ENCODE results near the gene SPATS2.
"Not testable (repeated sequence)": the region's sequence is repeated elsewhere in the genome, so short reads cannot be mapped to it uniquely, and the experiment has no call there.

The SPATS2 gene

DNA sequence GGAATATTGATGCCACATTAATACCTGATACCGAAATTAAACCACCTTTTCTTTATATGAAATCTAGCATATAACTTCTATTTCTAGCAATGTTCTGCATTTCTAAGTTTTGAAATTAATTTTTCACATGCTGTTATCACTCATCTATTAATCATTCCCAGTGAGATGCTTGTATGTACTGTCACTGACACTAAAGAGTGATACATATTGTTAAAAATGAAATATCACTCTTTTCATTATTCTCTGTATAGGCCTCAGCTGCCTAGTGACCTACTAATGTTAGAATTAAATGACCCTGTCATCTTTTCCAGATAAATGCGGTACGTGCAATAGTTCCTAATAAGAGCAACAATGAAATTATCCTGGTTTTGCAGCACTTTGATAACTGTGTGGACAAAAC lies 121.9 kb downstream of the SPATS2 start:
- Mint-ChIP-seq H3K4me1 (no peaks in the 10 kb centered on the region), H3K27me3 (no peaks in the 10 kb centered on the region), H3K36me3 (peaks cover 6% of the 10 kb centered on the region), H3K27ac (no peak overlapping the region), H3K4me3 (no peak overlapping the region), H3K9me3 (no peaks in the 10 kb centered on the region)

- H3K4me1 Mint-ChIP-seq: no peaks in the 10 kb centered on the region
- peaks cover 4% of the 10 kb centered on the region for H3K36me3 Mint-ChIP-seq
- no peaks in the 10 kb centered on the region for H3K9me3 Mint-ChIP-seq
- no peak overlapping the region for H3K27ac Mint-ChIP-seq
- H3K4me3 Mint-ChIP-seq: no peak overlapping the region
- no peaks in the 10 kb centered on the region for H3K27me3 Mint-ChIP-seq
These were observed 122.5 kb downstream of the SPATS2 start for GRCh38 chr12:49489720-49490119.

GRCh38 chr12:49491823-49492222 lies 124.6 kb downstream of the SPATS2 start:
- no peaks in the 10 kb centered on the region for H3K4me1 Mint-ChIP-seq
- no peaks in the 10 kb centered on the region for H3K27me3 Mint-ChIP-seq
- no peak overlapping the region for H3K27ac Mint-ChIP-seq
- peaks cover 4% of the 10 kb centered on the region for H3K36me3 Mint-ChIP-seq
- H3K4me3 Mint-ChIP-seq: no peak overlapping the region
- H3K9me3 Mint-ChIP-seq: no peaks in the 10 kb centered on the region

- Mint-ChIP-seq H3K36me3 (peaks cover 4% of the 10 kb centered on the region), H3K9me3 (no peaks in the 10 kb centered on the region), H3K27me3 (no peaks in the 10 kb centered on the region), H3K27ac (no peak overlapping the region), H3K4me3 (no peak overlapping the region), H3K4me1 (no peaks in the 10 kb centered on the region)
These were observed 126.6 kb downstream of the SPATS2 start for GRCh38 chr12:49493900-49494299.

DNA sequence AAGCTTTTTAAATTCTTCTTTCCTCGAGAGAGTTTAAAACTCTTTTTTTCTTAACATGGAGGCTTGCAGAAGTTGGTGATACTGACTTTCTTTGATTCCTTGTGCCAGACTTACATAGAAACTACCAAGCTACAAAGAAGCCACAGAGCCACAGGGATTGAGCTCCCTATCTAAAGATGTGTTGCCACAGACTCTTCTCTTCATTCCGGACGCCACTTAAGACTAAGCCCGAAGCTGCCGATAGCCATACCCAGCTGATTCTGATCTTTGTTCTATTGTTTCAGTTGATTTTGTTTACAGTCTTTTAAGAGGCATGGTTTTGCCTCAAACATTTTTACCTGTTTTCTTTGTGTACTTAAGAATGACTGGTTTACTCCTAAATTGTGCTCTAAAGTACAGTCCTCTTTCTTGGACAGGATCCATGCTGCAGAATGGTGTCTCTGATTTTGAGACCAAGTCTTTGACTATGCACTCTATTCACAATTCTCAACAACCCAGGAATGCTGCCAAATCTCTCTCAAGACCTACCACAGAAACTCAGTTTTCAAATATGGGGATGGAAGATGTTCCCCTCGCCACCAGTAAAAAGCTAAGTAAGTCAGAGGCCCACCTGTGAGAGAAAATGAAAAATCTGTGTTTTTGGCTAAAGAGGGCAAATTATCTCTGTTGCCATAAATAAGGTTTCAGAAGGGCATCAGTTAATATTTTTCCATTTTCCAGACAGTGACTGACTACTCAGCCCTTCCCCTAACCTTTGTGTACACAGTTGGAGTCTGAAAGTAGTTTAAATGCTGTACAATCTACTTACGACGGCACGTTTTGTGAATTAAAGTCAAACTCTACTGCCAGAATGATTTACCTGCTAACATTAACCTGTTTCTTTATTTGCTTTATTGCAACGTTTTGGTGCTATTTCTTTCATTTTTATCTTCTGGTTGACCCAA lies 129.4 kb downstream of the SPATS2 start:
- Mint-ChIP-seq H3K4me3 (no peak overlapping the region), H3K36me3 (peaks cover 12% of the 10 kb centered on the region), H3K4me1 (peaks cover 7% of the 10 kb centered on the region), H3K27ac (no peak overlapping the region), H3K27me3 (no peaks in the 10 kb centered on the region), H3K9me3 (no peaks in the 10 kb centered on the region)

DNA sequence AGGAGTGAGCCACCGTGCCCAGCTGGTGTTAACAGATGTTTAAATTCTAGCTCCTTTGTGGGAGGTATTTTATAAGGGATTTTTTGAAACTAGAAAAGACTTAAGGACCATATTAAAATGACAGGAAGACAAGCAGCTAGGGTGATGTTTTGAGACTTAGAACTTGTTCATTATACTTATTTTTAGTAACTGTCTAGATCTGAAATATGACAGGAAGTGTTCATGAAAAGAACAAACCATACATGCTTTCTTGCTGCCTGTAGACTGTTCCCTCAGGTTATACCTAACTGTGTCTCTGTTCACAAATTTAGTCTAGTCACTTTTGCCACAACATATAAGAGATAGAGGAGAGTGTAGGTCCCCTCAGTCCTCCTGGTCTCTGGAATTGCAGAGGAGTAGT lies 134.6 kb downstream of the SPATS2 start:
- Mint-ChIP-seq H3K36me3 (peaks cover 10% of the 10 kb centered on the region), H3K4me3 (no peak overlapping the region), H3K4me1 (peaks cover 19% of the 10 kb centered on the region), H3K27ac (no peak overlapping the region), H3K9me3 (no peaks in the 10 kb centered on the region), H3K27me3 (no peaks in the 10 kb centered on the region)

- no peak overlapping the region for H3K27ac Mint-ChIP-seq
- H3K36me3 Mint-ChIP-seq: peaks cover 10% of the 10 kb centered on the region
- H3K27me3 Mint-ChIP-seq: no peaks in the 10 kb centered on the region
- no peak overlapping the region for H3K4me3 Mint-ChIP-seq
- peaks cover 19% of the 10 kb centered on the region for H3K4me1 Mint-ChIP-seq
- no peaks in the 10 kb centered on the region for H3K9me3 Mint-ChIP-seq
These were observed 135.3 kb downstream of the SPATS2 start for GRCh38 chr12:49502590-49502989.

DNA sequence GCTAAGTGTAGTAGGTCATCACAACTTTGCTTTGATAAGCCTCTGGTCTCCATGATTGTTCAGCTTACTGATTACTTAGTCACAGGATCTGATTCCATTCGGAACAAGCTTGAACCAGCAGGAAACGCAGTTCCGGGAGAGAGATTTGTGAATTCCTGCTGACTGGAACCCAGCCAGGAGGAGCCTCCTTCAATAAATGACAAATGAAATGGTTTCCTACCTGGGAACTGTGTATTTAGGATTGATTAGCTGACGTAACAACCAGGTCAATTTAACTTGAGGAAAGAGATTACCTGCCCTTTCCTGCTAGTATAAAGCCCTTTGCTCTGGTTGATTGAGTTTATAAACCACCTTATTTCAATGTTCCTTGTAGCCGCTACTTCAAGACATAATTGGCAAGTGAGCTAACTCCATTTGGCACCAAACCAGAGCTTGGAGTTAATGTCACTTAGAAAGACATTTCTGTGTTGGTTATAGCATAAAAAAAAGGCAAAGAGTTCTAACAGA lies 136.5 kb downstream of the SPATS2 start:
- Mint-ChIP-seq H3K4me1 (peaks cover 19% of the 10 kb centered on the region), H3K36me3 (peaks cover 10% of the 10 kb centered on the region), H3K27me3 (no peaks in the 10 kb centered on the region), H3K9me3 (no peaks in the 10 kb centered on the region), H3K27ac (no peak overlapping the region), H3K4me3 (no peak overlapping the region)

- Mint-ChIP-seq H3K36me3 (peaks cover 2% of the 10 kb centered on the region), H3K4me3 (no peak overlapping the region), H3K27ac (no peak overlapping the region), H3K4me1 (peaks cover 19% of the 10 kb centered on the region), H3K9me3 (no peaks in the 10 kb centered on the region), H3K27me3 (no peaks in the 10 kb centered on the region)
These were observed 138.4 kb downstream of the SPATS2 start for GRCh38 chr12:49505672-49506071.

- no peak overlapping the region for H3K4me3 Mint-ChIP-seq
These were observed 139.9 kb downstream of the SPATS2 start for GRCh38 chr12:49507139-49507538.

GRCh38 chr12:49509681-49510080 lies 142.4 kb downstream of the SPATS2 start:
- not testable (repeated sequence) for H3K27me3 Mint-ChIP-seq, H3K4me3 Mint-ChIP-seq

More at GRCh38 chr12:49507139-49507538, 139.9 kb downstream of the SPATS2 start:
- H3K9me3 Mint-ChIP-seq: no peaks in the 10 kb centered on the region
- H3K4me1 Mint-ChIP-seq: peaks cover 8% of the 10 kb centered on the region
- H3K27ac Mint-ChIP-seq: no peak overlapping the region
- peaks cover 2% of the 10 kb centered on the region for H3K36me3 Mint-ChIP-seq
- no peaks in the 10 kb centered on the region for H3K27me3 Mint-ChIP-seq

GRCh38 chr12:49511410-49511809 lies 144.1 kb downstream of the SPATS2 start:
- Mint-ChIP-seq H3K36me3 (no peaks in the 10 kb centered on the region), H3K4me1 (no peaks in the 10 kb centered on the region), H3K27me3 (no peaks in the 10 kb centered on the region), H3K27ac (no peak overlapping the region), H3K4me3 (no peak overlapping the region), H3K9me3 (no peaks in the 10 kb centered on the region)

More at GRCh38 chr12:49509681-49510080, 142.4 kb downstream of the SPATS2 start:
- H3K36me3 Mint-ChIP-seq, H3K27ac Mint-ChIP-seq, H3K9me3 Mint-ChIP-seq, H3K4me1 Mint-ChIP-seq: not testable (repeated sequence)

DNA sequence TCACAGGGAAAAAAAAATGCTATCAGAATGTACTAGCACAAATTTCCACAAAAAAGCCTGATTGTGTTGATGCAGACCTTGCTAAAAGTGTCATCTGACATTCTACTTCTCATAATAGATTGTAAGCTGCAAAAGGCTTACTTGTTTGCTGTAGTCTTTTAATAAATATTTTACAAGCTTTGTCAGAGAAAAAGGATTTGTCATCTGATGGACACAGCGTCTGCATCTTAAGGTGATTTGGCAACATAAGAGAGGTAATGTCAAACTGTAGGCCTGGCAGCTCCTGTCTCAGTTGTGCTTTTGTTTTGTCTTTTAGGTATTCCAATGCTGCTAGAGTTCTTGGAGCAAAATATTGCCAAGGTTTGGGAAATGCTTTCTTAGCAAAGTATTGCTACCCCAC lies 145.3 kb downstream of the SPATS2 start:
- Mint-ChIP-seq H3K27me3 (no peaks in the 10 kb centered on the region), H3K4me3 (no peak overlapping the region), H3K27ac (no peak overlapping the region), H3K9me3 (no peaks in the 10 kb centered on the region), H3K4me1 (no peaks in the 10 kb centered on the region), H3K36me3 (no peaks in the 10 kb centered on the region)

DNA sequence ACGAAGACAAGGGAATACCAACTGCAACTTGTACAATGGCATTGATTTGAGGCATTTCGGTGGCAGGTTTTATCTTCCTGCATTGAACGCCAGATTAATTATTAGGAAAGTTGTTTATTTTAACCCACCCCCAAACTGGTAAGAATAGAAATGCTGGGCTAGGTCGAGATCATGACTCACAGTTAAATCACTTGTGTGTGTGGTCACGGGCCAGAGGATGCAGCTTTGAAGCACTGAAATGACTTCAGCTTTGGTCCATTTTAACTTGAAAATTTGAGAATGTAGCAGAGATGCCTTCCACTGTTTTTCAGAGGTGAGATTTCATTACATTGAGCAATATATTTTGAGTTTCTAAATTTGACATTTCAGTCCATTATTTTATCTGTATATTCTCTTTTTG lies 148.0 kb downstream of the SPATS2 start:
- H3K9me3 Mint-ChIP-seq: no peaks in the 10 kb centered on the region
- H3K27me3 Mint-ChIP-seq: no peaks in the 10 kb centered on the region
- H3K4me3 Mint-ChIP-seq: no peak overlapping the region
- no peaks in the 10 kb centered on the region for H3K36me3 Mint-ChIP-seq
- H3K4me1 Mint-ChIP-seq: peaks cover 6% of the 10 kb centered on the region
- H3K27ac Mint-ChIP-seq: no peak overlapping the region

- H3K27ac Mint-ChIP-seq: no peak overlapping the region
- peaks cover 6% of the 10 kb centered on the region for H3K4me1 Mint-ChIP-seq
- H3K4me3 Mint-ChIP-seq: no peak overlapping the region
- no peaks in the 10 kb centered on the region for H3K36me3 Mint-ChIP-seq
- H3K9me3 Mint-ChIP-seq: no peaks in the 10 kb centered on the region
- no peaks in the 10 kb centered on the region for H3K27me3 Mint-ChIP-seq
These were observed 151.8 kb downstream of the SPATS2 start for GRCh38 chr12:49518914-49519573.

GRCh38 chr12:49519574-49519936 lies 152.3 kb downstream of the SPATS2 start:
- Mint-ChIP-seq H3K4me1 (peaks cover 6% of the 10 kb centered on the region), H3K27ac (no peak overlapping the region), H3K4me3 (no peak overlapping the region), H3K27me3 (no peaks in the 10 kb centered on the region), H3K9me3 (no peaks in the 10 kb centered on the region), H3K36me3 (no peaks in the 10 kb centered on the region)

Data from activated naive CD4-positive, alpha-beta T cell treated with anti-CD3 and anti-CD28 coated beads, Interleukin-2, amount 50 U/mL, for 24 hours (primary cell).